ENCODE measurements around the gene PLCH1.
"Not testable (repeated sequence)": the region's sequence is repeated elsewhere in the genome, so short reads cannot be mapped to it uniquely, and the experiment has no call there.

DNA sequence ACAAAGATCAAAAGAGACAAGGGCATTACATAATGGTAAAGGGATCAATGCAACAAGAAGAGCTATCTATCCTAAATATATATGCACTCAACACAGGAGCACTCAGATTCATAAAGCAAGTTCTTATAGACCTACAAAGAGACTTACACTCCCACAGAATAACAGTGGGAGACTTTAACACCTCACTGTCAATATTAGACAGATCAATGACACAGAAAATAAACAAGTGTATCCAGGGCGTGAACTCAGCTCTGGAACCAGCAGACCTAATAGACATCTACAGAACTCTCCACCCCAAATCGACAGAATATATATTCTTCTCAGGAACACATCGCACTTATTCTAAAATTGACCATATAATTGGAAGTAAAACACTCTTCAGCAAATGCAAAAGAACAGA is 122.2 kb downstream of the PLCH1 start:
- TF ChIP-seq, protein P1, sequence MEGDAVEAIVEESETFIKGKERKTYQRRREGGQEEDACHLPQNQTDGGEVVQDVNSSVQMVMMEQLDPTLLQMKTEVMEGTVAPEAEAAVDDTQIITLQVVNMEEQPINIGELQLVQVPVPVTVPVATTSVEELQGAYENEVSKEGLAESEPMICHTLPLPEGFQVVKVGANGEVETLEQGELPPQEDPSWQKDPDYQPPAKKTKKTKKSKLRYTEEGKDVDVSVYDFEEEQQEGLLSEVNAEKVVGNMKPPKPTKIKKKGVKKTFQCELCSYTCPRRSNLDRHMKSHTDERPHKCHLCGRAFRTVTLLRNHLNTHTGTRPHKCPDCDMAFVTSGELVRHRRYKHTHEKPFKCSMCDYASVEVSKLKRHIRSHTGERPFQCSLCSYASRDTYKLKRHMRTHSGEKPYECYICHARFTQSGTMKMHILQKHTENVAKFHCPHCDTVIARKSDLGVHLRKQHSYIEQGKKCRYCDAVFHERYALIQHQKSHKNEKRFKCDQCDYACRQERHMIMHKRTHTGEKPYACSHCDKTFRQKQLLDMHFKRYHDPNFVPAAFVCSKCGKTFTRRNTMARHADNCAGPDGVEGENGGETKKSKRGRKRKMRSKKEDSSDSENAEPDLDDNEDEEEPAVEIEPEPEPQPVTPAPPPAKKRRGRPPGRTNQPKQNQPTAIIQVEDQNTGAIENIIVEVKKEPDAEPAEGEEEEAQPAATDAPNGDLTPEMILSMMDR (IDR thresholded peaks at IDR 0.05; ENCODE audit: low read depth, low read length, poor library complexity, severe bottlenecking) = not testable (repeated sequence)
- not testable (repeated sequence) for TF ChIP-seq EZH2phosphoT487 (IDR thresholded peaks at IDR 0.05; ENCODE audit: borderline replicate concordance, low read length)
